Kidney (tissue), 14 donors: ENCODE data around the gene AKAP9. TPM values are rescaled to one million over a fixed set of nuclear protein-coding genes. Genes with fewer than 3 reads are reported as not detected.
"Not testable (repeated sequence)": the region's sequence is repeated elsewhere in the genome, so short reads cannot be mapped to it uniquely, and the experiment has no call there.

ENCODE experiments used
- DNase-seq, 5 donors: peaks; one replicate each; pipeline ENCODE4 v3.0.0-alpha.2; 2013 to 2020
- FAIRE-seq: peaks from 2 replicates; lab custom pipeline; 2012; peaks lifted over from hg19 to GRCh38; lab: Jason Lieb, UNC
- H3K27ac ChIP-seq, 2 donors: one replicate each; pipeline ENCODE4 v1.7.0; 2013; ENCODE audit warnings: low read depth in 2 of 2, low read length in 2 of 2, inconsistent platforms in 1 of 2
- H3K27me3 ChIP-seq: one replicate; pipeline ENCODE4 v1.7.1; 2013; ENCODE audit warnings: low read length, inconsistent platforms; ENCODE audit not compliant: control insufficient read depth, insufficient read depth
- H3K36me3 ChIP-seq, 3 donors: one replicate each; pipeline versions ENCODE4 v1.7.0 to v1.7.1; 2013; ENCODE audit warnings: low read length in 3 of 3, control low read depth in 1 of 3, inconsistent platforms in 1 of 3; ENCODE audit not compliant: insufficient read depth in 3 of 3, control insufficient read depth in 2 of 3
- H3K4me1 ChIP-seq, 3 donors: one replicate each; pipeline versions ENCODE4 v1.7.0 to v1.7.1; 2013; ENCODE audit warnings: low read length in 3 of 3, inconsistent platforms in 1 of 3, low read depth in 1 of 3; ENCODE audit not compliant: control insufficient read depth in 2 of 3, insufficient read depth in 2 of 3
- H3K4me3 ChIP-seq, 3 donors: one replicate each; pipeline versions ENCODE4 v1.7.0 to v1.8.1; 2013; ENCODE audit warnings: low read length in 3 of 3, control low read depth in 1 of 3, inconsistent platforms in 1 of 3
- H3K9ac ChIP-seq, 3 donors: one replicate each; pipeline versions ENCODE4 v1.7.0 to v1.7.1; 2013; ENCODE audit warnings: low read length in 3 of 3, control low read depth in 1 of 3, inconsistent platforms in 1 of 3
- H3K9me3 ChIP-seq, 3 donors: one replicate each; pipeline versions ENCODE4 v1.7.0 to v1.7.1; 2013; ENCODE audit warnings: low read length in 3 of 3, control low read depth in 1 of 3, inconsistent platforms in 1 of 3; ENCODE audit not compliant: control insufficient read depth in 2 of 3, insufficient read depth in 1 of 3
- intact Hi-C: fragments of 100-400 bp; cut with DNase I; formaldehyde crosslinking; loops from one replicate; pipeline ENCODE4 v1.11.1; 2022
- polyA plus RNA-seq: library from polyadenylated mRNA; stranded (reverse); fragments of 350-450 nt; fragmentation: Illumina TruSeq; extraction: RNeasy Lipid Tissue Mini Kit (QIAGEN cat#74804); gene quantifications from one replicate; pipeline ENCODE4 v1.2.3, GENCODE V29; 2014; ENCODE audit warnings: low read depth, low replicate concordance; ENCODE audit not compliant: insufficient read depth
- total RNA-seq: library from RNA; stranded (reverse); fragmentation: NEBNext Ultra II Directional; extraction: Animal tissue kit (Norgen Biotek cat#: 25700); gene quantifications from one replicate; pipeline ENCODE4 v1.2.1, GENCODE V29; 2021
- TF ChIP-seq, protein P1 (sequence below): IDR thresholded peaks from 3 replicates; pipeline ENCODE4 v1.5.1; 2012; ENCODE audit warnings: mild to moderate bottlenecking, moderate library complexity, borderline replicate concordance; ENCODE audit not compliant: insufficient read depth; ENCODE audit errors: extremely low read depth
- donor health status: control.
- donor health status: control.
- donor health status: control.
- donor health status: control.
- donor health status: control.
- donor health status: DM: yes; HTN: yes; CAD: no.
- donor health status: Normal renal cell carcinoma (clear cell type).

The AKAP9 gene
- total and polyA plus RNA-seq, 2 donors from 2014 or later = 18.5 to 66.8 TPM

GRCh38 chr7:92075455-92076158 lies 134.9 kb downstream of the AKAP9 start:
- no peak for FAIRE-seq
- DNase-seq = no peak
- Histone ChIP-seq H3K27me3 (no peaks in the 10 kb centered on the region), H3K36me3 (peaks cover 0 to 7% (median 7%) of the 10 kb centered on the region in 3 donors), H3K4me1 (no peaks in the 10 kb centered on the region), H3K9me3 (no peaks in the 10 kb centered on the region), H3K4me3 (no peak overlapping the region), H3K27ac (no peak overlapping the region), H3K9ac (no peak overlapping the region)
- TF ChIP-seq, protein P1, sequence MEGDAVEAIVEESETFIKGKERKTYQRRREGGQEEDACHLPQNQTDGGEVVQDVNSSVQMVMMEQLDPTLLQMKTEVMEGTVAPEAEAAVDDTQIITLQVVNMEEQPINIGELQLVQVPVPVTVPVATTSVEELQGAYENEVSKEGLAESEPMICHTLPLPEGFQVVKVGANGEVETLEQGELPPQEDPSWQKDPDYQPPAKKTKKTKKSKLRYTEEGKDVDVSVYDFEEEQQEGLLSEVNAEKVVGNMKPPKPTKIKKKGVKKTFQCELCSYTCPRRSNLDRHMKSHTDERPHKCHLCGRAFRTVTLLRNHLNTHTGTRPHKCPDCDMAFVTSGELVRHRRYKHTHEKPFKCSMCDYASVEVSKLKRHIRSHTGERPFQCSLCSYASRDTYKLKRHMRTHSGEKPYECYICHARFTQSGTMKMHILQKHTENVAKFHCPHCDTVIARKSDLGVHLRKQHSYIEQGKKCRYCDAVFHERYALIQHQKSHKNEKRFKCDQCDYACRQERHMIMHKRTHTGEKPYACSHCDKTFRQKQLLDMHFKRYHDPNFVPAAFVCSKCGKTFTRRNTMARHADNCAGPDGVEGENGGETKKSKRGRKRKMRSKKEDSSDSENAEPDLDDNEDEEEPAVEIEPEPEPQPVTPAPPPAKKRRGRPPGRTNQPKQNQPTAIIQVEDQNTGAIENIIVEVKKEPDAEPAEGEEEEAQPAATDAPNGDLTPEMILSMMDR = no peak
- intact Hi-C loops = no loop called here

DNA sequence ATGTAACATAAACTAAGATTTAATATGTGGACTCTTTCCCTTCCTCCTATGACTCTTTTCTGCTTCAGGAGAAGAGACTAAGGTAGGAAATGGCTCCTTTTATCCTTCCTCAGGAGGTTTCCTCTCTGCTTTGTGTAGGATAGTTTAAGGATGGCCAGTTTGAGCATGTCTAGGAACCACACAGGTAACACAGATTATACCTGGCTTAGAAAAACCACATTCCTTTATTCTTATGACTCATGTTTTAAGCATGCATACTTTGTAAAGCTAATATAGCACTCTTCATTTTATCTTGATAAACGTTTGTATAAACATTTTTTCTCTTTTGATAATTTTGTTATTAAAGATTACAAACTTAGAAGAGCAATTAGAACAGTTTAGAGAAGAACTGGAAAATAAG lies 135.8 kb downstream of the AKAP9 start:
- no peak overlapping the region for H3K9ac ChIP-seq
- DNase-seq (no peak), FAIRE-seq (peak; percentile 60)
- H3K9me3 ChIP-seq = no peaks in the 10 kb centered on the region
- intact Hi-C loops = no loop called here
- peaks cover 0 to 11% (median 7%) of the 10 kb centered on the region in 3 donors for H3K36me3 ChIP-seq
- H3K4me3 ChIP-seq = no peak overlapping the region
- no peak overlapping the region for H3K27ac ChIP-seq
- no peaks in the 10 kb centered on the region for H3K27me3 ChIP-seq
- TF ChIP-seq, protein P1 = no peak
- H3K4me1 ChIP-seq = no peaks in the 10 kb centered on the region

GRCh38 chr7:92083922-92084321 lies 143.3 kb downstream of the AKAP9 start:
- H3K27ac ChIP-seq, H3K27me3 ChIP-seq, H3K4me3 ChIP-seq, FAIRE-seq, H3K4me1 ChIP-seq, H3K9ac ChIP-seq, H3K9me3 ChIP-seq, intact Hi-C loops, DNase-seq: not testable (repeated sequence)
- H3K36me3 ChIP-seq = peaks cover 13 to 50% (median 20%) of the 10 kb centered on the region in 3 donors

GRCh38 chr7:92088266-92088665 lies 147.6 kb downstream of the AKAP9 start:
- Histone ChIP-seq H3K27me3 (no peaks in the 10 kb centered on the region), H3K4me1 (no peaks in the 10 kb centered on the region), H3K9me3 (peaks cover 0 to 4% (median 0%) of the 10 kb centered on the region in 3 donors), H3K36me3 (peaks cover 17 to 52% (median 26%) of the 10 kb centered on the region in 3 donors), H3K27ac (no peak overlapping the region), H3K4me3 (no peak overlapping the region), H3K9ac (no peak overlapping the region)
- TF ChIP-seq, protein P1 = no peak
- no peak for DNase-seq
- no peak for FAIRE-seq
- intact Hi-C loops = no loop called here
